Upper lobe of left lung (tissue), 6 donors: ENCODE measurements around the gene TMEM86A. TPM values are rescaled to one million over a fixed set of nuclear protein-coding genes. Genes with fewer than 3 reads are reported as not detected.

Experiments used
- ATAC-seq, 2 donors: fragments of 200-7000 bp; cut with Tn5 transposase; one replicate each; pipeline ENCODE4 v1.9.1; 2022; ENCODE audit warnings: mild to moderate bottlenecking in 2 of 2, moderate library complexity in 2 of 2; ENCODE audit not compliant: low FRiP score in 2 of 2
- DNase-seq, 2 donors: peaks; one replicate each; pipeline ENCODE4 v3.0.0-alpha.2; 2019 to 2020
- H3K27ac ChIP-seq, 4 donors: fragments of 200-600 bp; sonication (generic); one replicate each; pipeline ENCODE4 v1.5.1; 2016 to 2019
- H3K27me3 ChIP-seq, 4 donors: fragments of 200-600 bp; sonication (generic); one replicate each; pipeline ENCODE4 v1.5.1; 2017 to 2019
- H3K36me3 ChIP-seq, 4 donors: fragments of 200-600 bp; sonication (generic); one replicate each; pipeline ENCODE4 v1.5.1; 2016 to 2019
- H3K4me1 ChIP-seq, 4 donors: fragments of 200-600 bp; sonication (generic); one replicate each; pipeline ENCODE4 v1.5.1; 2018 to 2019
- H3K4me3 ChIP-seq, 4 donors: fragments of 200-600 bp; sonication (generic); one replicate each; pipeline ENCODE4 v1.5.1; 2017 to 2019; ENCODE audit warnings: mild to moderate bottlenecking in 2 of 4, moderate library complexity in 1 of 4
- H3K9me3 ChIP-seq, 4 donors: fragments of 200-600 bp; sonication (generic); one replicate each; pipeline ENCODE4 v1.5.1; 2018 to 2019
- EP300 ChIP-seq, 4 donors: sonication (generic); formaldehyde crosslinking; IDR thresholded peaks; one replicate each; pipeline ENCODE4 v1.5.1; 2017; ENCODE audit warnings: antibody characterized with exemption in 4 of 4, control low read depth in 2 of 4
- POLR2A ChIP-seq, 4 donors: fragments of 450-650 bp; IDR thresholded peaks; one replicate each; pipeline ENCODE4 v1.5.1; 2016 to 2017; ENCODE audit warnings: antibody characterized with exemption in 4 of 4, mild to moderate bottlenecking in 2 of 4
- POLR2AphosphoS5 ChIP-seq, 2 donors: sonication (generic); formaldehyde crosslinking; IDR thresholded peaks; one replicate each; pipeline ENCODE4 v1.5.1; 2017; ENCODE audit warnings: antibody characterized with exemption in 2 of 2
- WGBS, 2 donors: methylation state at CpG; one replicate each; pipeline ENCODE4 v1.1.5; 2017 to 2018; 5-methylcytosine and 5-hydroxymethylcytosine counted together
- total RNA-seq, 6 donors: library from RNA; depleted of rRNA in 4 of 6; stranded (reverse); fragments of >200 nt in 4 of 6; gene quantifications; one replicate each; pipeline versions ENCODE4 v1.1.0 to v1.2.1, GENCODE V29; 2016 to 2021
- TF ChIP-seq, protein P1 (sequence below), 6 experiments: fragments of 450-650 bp in 4 of 6; fragments of 200-600 bp in 2 of 6; sonication (generic) in 2 of 6; IDR thresholded peaks; one replicate each; pipeline ENCODE4 v1.5.1; 2016 to 2019; ENCODE audit warnings: antibody characterized with exemption in 6 of 6
- donor health status: DM: no; HTN: no; CAD: no; lungs with moderate emphysema.
- donor health status: DM: no; HTN: yes; CAD: no; lungs with severe emphysema.

The TMEM86A gene
- total RNA-seq, 6 donors from 2014 or later, result 4.6 to 18.0 (median 8.5) TPM

DNA sequence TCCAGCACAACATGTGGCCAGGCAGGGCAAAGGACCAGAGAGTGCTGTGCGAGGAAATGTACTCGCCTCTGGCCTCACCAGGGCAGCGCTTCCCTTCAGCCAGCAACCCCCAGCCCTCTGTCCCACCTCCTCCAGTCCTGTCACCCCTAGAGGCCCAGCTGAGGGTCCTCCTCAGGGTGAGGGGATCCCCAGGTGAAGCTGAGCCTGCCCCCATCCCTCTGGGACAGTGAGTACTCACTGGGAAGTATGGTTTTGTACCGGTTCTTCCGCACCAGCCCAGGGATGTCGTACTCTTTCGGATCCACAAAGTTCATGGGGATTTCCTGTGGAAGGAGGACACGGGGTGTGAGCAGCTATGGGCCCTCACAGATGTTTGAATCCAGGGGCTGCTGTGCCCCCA lies 39.1 kb downstream of the TMEM86A start:
- Histone ChIP-seq H3K27ac (no peak overlapping the region), H3K27me3 (no peaks in the 10 kb centered on the region), H3K36me3 (no peaks in the 10 kb centered on the region), H3K4me3 (no peak overlapping the region), H3K9me3 (no peaks in the 10 kb centered on the region), H3K4me1 (no peaks in the 10 kb centered on the region)
- WGBS, 2 donors, result 82 to 83% methylated on average over 5 to 7 of the region's 8 CpGs
- no peak for ATAC-seq
- no peak for DNase-seq
- TF ChIP-seq, protein P1, sequence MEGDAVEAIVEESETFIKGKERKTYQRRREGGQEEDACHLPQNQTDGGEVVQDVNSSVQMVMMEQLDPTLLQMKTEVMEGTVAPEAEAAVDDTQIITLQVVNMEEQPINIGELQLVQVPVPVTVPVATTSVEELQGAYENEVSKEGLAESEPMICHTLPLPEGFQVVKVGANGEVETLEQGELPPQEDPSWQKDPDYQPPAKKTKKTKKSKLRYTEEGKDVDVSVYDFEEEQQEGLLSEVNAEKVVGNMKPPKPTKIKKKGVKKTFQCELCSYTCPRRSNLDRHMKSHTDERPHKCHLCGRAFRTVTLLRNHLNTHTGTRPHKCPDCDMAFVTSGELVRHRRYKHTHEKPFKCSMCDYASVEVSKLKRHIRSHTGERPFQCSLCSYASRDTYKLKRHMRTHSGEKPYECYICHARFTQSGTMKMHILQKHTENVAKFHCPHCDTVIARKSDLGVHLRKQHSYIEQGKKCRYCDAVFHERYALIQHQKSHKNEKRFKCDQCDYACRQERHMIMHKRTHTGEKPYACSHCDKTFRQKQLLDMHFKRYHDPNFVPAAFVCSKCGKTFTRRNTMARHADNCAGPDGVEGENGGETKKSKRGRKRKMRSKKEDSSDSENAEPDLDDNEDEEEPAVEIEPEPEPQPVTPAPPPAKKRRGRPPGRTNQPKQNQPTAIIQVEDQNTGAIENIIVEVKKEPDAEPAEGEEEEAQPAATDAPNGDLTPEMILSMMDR (IDR thresholded peaks at IDR 0.05), result no peak
- TF ChIP-seq POLR2AphosphoS5 (IDR thresholded peaks at IDR 0.05), result no peak
- TF ChIP-seq EP300 (IDR thresholded peaks at IDR 0.05), result no peak
- no peak for TF ChIP-seq POLR2A (IDR thresholded peaks at IDR 0.05)

DNA sequence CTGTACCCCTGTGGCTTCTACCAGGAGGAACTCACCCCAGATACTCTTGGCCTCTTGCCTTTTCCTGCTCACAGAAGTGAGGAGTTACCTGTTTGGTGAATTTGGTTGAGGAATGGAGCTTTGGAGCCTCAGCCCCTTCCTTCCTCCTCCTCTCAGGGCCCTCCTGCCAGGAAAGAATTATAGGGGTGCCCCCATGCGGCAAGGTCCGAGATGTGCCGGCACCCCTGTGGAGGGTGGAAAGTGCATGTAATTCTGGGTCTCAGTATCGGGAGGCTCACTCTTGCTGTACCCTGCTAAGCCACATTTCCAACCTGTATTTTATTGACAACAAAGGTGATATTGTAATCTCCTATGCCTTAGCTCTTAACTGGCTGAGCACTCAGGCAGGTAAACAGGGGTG lies 41.1 kb downstream of the TMEM86A start:
- Histone ChIP-seq H3K4me1 (no peaks in the 10 kb centered on the region), H3K4me3 (no peak overlapping the region), H3K27me3 (no peaks in the 10 kb centered on the region), H3K9me3 (no peaks in the 10 kb centered on the region), H3K27ac (no peak overlapping the region), H3K36me3 (no peaks in the 10 kb centered on the region)
- TF ChIP-seq EP300 (IDR thresholded peaks at IDR 0.05) (no peak), POLR2AphosphoS5 (IDR thresholded peaks at IDR 0.05) (no peak), POLR2A (IDR thresholded peaks at IDR 0.05) (no peak)
- TF ChIP-seq, protein P1 (IDR thresholded peaks at IDR 0.05), result no peak
- WGBS, 2 donors, result 76% methylated on average over 4 of the region's 4 CpGs; no CpG with 5 or more reads in 1 of the 2 donors
- ATAC-seq (no peak), DNase-seq (no peak)

GRCh38 chr11:18741783-18742182 lies 43.2 kb downstream of the TMEM86A start:
- Histone ChIP-seq H3K4me1 (no peaks in the 10 kb centered on the region), H3K9me3 (no peaks in the 10 kb centered on the region), H3K27me3 (no peaks in the 10 kb centered on the region), H3K36me3 (no peaks in the 10 kb centered on the region), H3K4me3 (no peak overlapping the region), H3K27ac (no peak overlapping the region)
- ATAC-seq (no peak), DNase-seq (no peak)
- WGBS, 2 donors, result 93% methylated on average over 3 of the region's 3 CpGs
- TF ChIP-seq, protein P1 (IDR thresholded peaks at IDR 0.05), result no peak

DNA sequence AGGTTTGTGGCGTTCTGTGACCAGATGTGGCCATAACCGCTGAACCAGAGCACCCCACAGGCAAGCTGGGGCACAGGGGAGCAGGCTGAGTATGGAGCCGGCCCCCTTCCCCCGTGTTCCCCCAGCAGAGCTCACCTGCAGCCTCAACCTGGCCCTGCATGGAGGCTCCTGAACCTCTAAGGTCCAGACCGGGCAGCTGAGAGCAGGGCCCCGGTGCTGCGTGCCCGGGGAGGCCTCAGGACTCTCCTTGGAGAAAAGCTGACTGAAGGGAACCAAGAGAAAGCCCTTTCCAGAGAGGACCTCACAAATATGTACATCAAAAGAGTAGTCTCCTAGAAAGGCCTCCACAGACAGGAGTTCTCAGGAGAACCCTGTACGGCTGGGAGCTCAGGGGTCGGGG lies 44.8 kb downstream of the TMEM86A start:
- Histone ChIP-seq H3K36me3 (no peaks in the 10 kb centered on the region), H3K9me3 (no peaks in the 10 kb centered on the region), H3K4me3 (no peak overlapping the region), H3K27ac (no peak overlapping the region), H3K27me3 (no peaks in the 10 kb centered on the region), H3K4me1 (no peaks in the 10 kb centered on the region)
- DNase-seq (peak in 1 of 2 donors; percentile 60), ATAC-seq (no peak)
- WGBS, 2 donors, result 87 to 93% methylated on average over 5 to 10 of the region's 10 CpGs
- TF ChIP-seq POLR2A (IDR thresholded peaks at IDR 0.05) (no peak), EP300 (IDR thresholded peaks at IDR 0.05) (no peak), POLR2AphosphoS5 (IDR thresholded peaks at IDR 0.05) (no peak)

DNA sequence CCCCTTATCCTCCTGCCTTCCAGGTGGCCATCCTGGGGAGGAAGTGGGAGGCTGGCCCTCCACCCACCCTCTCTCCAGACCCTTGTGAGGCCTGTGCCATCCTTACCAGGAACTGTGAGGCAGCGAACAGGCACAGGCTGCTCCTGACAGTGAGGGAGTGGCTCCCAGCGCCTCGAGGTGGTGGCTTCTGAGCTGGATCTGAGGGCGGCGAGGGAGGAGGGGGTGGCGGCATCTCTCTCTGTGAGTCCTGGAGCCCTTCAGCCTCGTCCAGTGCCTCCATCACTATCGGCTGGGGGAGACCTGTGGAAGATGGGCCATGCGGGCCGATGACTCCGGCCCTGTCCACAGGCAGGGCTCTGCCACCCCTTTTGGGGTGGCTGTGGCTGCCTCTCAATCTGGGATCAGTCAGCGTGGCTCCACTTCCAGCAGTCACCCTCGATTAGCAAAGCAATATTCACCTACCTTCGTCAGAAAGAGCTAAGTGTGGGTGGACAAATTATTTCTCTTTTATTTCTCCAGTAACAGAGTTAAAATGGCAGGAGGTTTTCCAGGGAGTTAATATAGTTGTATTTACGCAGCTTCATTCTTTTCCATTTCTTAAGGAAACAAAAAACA lies 45.4 kb downstream of the TMEM86A start:
- Histone ChIP-seq H3K27ac (no peak overlapping the region), H3K9me3 (no peaks in the 10 kb centered on the region), H3K4me1 (no peaks in the 10 kb centered on the region), H3K4me3 (no peak overlapping the region), H3K27me3 (no peaks in the 10 kb centered on the region), H3K36me3 (no peaks in the 10 kb centered on the region)
- TF ChIP-seq POLR2AphosphoS5 (IDR thresholded peaks at IDR 0.05) (no peak), POLR2A (IDR thresholded peaks at IDR 0.05) (no peak), EP300 (IDR thresholded peaks at IDR 0.05) (no peak)
- TF ChIP-seq, protein P1 (IDR thresholded peaks at IDR 0.05), result no peak
- 85 to 90% methylated on average over 9 to 15 of the region's 15 CpGs for WGBS, 2 donors
- ATAC-seq (no peak), DNase-seq (peak in 1 of 2 donors; percentile 67)
